K562 (cell line): ENCODE measurements around the gene PRMT3. TPM values are rescaled to one million over a fixed set of nuclear protein-coding genes. Genes with fewer than 3 reads are reported as not detected.

Source experiments
- CREBBP ChIP-seq: IDR thresholded peaks from one replicate; pipeline ENCODE4 v1.6.1; 2012; ENCODE audit warnings: low read depth, mild to moderate bottlenecking, control low read depth, inconsistent platforms, low read length
- DPF2 ChIP-seq: fragments of 450-650 bp; IDR thresholded peaks from 2 replicates; pipeline ENCODE4 v1.6.1; 2016
- FOXK2 ChIP-seq, 2 experiments: fragments of 450-650 bp; IDR thresholded peaks in 1 of 2; conservative IDR thresholded peaks in 1 of 2; 2 replicates each; pipeline ENCODE4 v1.6.1; 2016; ENCODE audit warnings: low read depth in 2 of 2, mild to moderate bottlenecking in 1 of 2
- GATAD2A ChIP-seq: fragments of 450-650 bp; IDR thresholded peaks from 2 replicates; pipeline ENCODE4 v1.6.1; 2017
- MCM5 ChIP-seq: fragments of 450-650 bp; IDR thresholded peaks from 2 replicates; pipeline ENCODE4 v1.6.1; 2016; ENCODE audit warnings: low read depth
- NFIX ChIP-seq: fragments of 250-450 bp; sonication (Bioruptor Pico); IDR thresholded peaks from 2 replicates; pipeline ENCODE4 v1.4.0; 2020; ENCODE audit warnings: low read depth, mild to moderate bottlenecking, moderate library complexity
- SREBF1 ChIP-seq: fragments of 150-350 bp; IDR thresholded peaks from 2 replicates; pipeline ENCODE4 v1.6.1; 2014; ENCODE audit warnings: antibody characterized with exemption, low read depth, low read length, borderline replicate concordance
- TARDBP ChIP-seq: fragments of 450-650 bp; IDR thresholded peaks from 2 replicates; pipeline ENCODE4 v1.6.1; 2016
- YBX1 ChIP-seq: fragments of 450-650 bp; IDR thresholded peaks from 2 replicates; pipeline ENCODE4 v1.7.1; 2016; ENCODE audit warnings: mild to moderate bottlenecking
- ZNF316 ChIP-seq: fragments of 450-650 bp; IDR thresholded peaks from 2 replicates; pipeline ENCODE4 v1.6.1; 2016
- ZNF79 ChIP-seq: fragments of 250-450 bp; sonication (Bioruptor Pico); IDR thresholded peaks from 2 replicates; pipeline ENCODE4 v1.4.0; 2020; ENCODE audit warnings: low read depth, mild to moderate bottlenecking, moderate library complexity
- ZSCAN32 ChIP-seq: fragments of 450-650 bp; formaldehyde crosslinking; IDR thresholded peaks from 2 replicates; pipeline ENCODE4 v1.4.0; 2020; ENCODE audit warnings: mild to moderate bottlenecking, moderate library complexity
- polyA plus RNA-seq, 8 experiments: library from polyadenylated mRNA; depleted of rRNA in 4 of 8; stranded (reverse) in 5 of 8; unstranded in 3 of 8; fragments of >200 nt; fragmentation: Nextera tagmentation in 2 of 8; fragmentation: Illumina TruSeq in 1 of 8; extraction: Ambion mirVana in 2 of 8; extraction: Trizol in 1 of 8; gene quantifications; 2 replicates each; pipeline versions ENCODE4 v1.2.1 to v1.2.3, GENCODE V29; 2011 to 2014; ENCODE audit warnings: inconsistent platforms in 1 of 8, missing spikeins in 1 of 8
- total RNA-seq, 7 experiments: library from RNA; depleted of rRNA in 6 of 7; stranded (reverse); fragments of >200 nt in 6 of 7; fragmentation: Illumina TruSeq in 2 of 7; extraction: Trizol in 2 of 7; gene quantifications; 2 replicates each; pipeline versions ENCODE4 v1.2.1 to v1.2.3, GENCODE V29; 2011 to 2021; ENCODE audit warnings: low replicate concordance in 1 of 7
- TF ChIP-seq, protein P1 (sequence below): fragments of 450-650 bp; formaldehyde crosslinking; IDR thresholded peaks from 2 replicates; pipeline ENCODE4 v1.4.0; 2020; ENCODE audit warnings: mild to moderate bottlenecking, moderate library complexity
- TF ChIP-seq, protein P2 (sequence below): fragments of 250-450 bp; sonication (Bioruptor Pico); IDR thresholded peaks from 2 replicates; pipeline ENCODE4 v1.8.0; 2021; ENCODE audit warnings: mild to moderate bottlenecking, moderate library complexity
- TF ChIP-seq, protein P3 (sequence below): fragments of 450-650 bp; IDR thresholded peaks from 2 replicates; pipeline ENCODE4 v1.6.1; 2016; ENCODE audit warnings: mild to moderate bottlenecking
- TF ChIP-seq, protein P4 (sequence below): fragments of 450-650 bp; IDR thresholded peaks from 2 replicates; pipeline ENCODE4 v1.6.1; 2016; ENCODE audit warnings: borderline replicate concordance
- TF ChIP-seq, protein P5 (sequence below): sonication (generic); formaldehyde crosslinking; IDR thresholded peaks from 2 replicates; pipeline ENCODE4 v1.4.0; 2020; ENCODE audit warnings: mild to moderate bottlenecking, missing genetic modification reagents

The PRMT3 gene
- total and polyA plus RNA-seq, 9 of the 15 experiments (the other 6 are each of a cell fraction or from before 2014, with no cell fraction given) = 24.0 to 62.1 (median 44.7) TPM

DNA sequence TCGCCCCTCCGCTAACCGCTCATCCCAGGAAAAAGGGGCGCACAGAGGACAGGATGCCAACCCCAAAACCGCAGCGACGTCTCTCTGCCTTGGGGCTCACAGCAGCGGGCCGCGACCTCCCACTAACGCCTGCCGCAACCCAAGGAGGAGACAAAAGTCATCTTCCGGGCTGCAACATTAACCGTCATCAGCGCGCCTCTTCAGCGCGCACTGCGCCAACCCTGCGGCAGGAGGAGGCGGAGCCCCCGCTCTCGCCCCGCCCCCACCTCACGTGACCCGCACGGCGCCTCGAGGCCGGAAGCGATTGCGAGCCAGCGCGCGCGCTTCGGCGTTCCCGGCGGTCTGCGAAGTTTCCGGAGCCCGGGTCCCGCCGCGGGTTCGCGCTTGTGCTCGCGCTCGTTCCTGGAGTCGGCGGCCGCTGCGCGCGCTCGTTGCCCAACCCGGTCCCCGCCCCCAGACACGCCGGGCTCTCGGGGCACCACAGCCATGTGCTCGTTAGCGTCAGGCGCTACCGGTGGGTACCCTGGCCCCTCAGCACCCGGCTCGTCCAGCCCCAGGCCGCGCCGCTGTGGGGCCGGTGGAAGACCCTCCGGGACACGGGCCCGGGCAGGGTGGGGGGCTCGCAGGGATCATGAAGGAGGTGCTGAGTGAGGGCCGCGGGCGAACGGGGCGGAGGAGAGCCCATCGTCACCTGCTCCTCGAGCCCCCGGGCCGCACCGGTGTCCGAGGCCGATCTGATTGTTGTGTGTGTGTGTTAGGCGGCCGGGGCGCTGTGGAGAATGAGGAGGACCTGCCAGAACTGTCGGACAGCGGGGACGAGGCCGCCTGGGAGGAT is at the start of gene PRMT3 (continued):
- TF ChIP-seq ZNF79 (CRISPR knock-in tag) (no peak), YBX1 (no peak), SREBF1 (no peak), NFIX (CRISPR knock-in tag) (no peak), ZSCAN32 (CRISPR knock-in tag) (no peak), ZNF316 (0 out of 2 replicates have a peak, but pooled peaks have one; percentile 3), GATAD2A (no peak), CREBBP (no peak), TARDBP (peak; percentile 62; the same call in 1 of the 2 replicates), DPF2 (no peak), FOXK2 (conservative IDR thresholded peaks at IDR 0.05 in 1 of 2, IDR thresholded peaks at IDR 0.05 in 1 of 2; ENCODE audit: low read depth in 2 of 2) (peak; percentile 55 to 67; a peak in 3 of 4 replicates), MCM5 (no peak)
- TF ChIP-seq, protein P1, sequence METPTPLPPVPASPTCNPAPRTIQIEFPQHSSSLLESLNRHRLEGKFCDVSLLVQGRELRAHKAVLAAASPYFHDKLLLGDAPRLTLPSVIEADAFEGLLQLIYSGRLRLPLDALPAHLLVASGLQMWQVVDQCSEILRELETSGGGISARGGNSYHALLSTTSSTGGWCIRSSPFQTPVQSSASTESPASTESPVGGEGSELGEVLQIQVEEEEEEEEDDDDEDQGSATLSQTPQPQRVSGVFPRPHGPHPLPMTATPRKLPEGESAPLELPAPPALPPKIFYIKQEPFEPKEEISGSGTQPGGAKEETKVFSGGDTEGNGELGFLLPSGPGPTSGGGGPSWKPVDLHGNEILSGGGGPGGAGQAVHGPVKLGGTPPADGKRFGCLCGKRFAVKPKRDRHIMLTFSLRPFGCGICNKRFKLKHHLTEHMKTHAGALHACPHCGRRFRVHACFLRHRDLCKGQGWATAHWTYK (CRISPR knock-in tag) = peak; percentile 91
- TF ChIP-seq, protein P2, sequence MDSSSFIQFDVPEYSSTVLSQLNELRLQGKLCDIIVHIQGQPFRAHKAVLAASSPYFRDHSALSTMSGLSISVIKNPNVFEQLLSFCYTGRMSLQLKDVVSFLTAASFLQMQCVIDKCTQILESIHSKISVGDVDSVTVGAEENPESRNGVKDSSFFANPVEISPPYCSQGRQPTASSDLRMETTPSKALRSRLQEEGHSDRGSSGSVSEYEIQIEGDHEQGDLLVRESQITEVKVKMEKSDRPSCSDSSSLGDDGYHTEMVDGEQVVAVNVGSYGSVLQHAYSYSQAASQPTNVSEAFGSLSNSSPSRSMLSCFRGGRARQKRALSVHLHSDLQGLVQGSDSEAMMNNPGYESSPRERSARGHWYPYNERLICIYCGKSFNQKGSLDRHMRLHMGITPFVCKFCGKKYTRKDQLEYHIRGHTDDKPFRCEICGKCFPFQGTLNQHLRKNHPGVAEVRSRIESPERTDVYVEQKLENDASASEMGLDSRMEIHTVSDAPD (CRISPR knock-in tag) = no peak
- TF ChIP-seq, protein P3, sequence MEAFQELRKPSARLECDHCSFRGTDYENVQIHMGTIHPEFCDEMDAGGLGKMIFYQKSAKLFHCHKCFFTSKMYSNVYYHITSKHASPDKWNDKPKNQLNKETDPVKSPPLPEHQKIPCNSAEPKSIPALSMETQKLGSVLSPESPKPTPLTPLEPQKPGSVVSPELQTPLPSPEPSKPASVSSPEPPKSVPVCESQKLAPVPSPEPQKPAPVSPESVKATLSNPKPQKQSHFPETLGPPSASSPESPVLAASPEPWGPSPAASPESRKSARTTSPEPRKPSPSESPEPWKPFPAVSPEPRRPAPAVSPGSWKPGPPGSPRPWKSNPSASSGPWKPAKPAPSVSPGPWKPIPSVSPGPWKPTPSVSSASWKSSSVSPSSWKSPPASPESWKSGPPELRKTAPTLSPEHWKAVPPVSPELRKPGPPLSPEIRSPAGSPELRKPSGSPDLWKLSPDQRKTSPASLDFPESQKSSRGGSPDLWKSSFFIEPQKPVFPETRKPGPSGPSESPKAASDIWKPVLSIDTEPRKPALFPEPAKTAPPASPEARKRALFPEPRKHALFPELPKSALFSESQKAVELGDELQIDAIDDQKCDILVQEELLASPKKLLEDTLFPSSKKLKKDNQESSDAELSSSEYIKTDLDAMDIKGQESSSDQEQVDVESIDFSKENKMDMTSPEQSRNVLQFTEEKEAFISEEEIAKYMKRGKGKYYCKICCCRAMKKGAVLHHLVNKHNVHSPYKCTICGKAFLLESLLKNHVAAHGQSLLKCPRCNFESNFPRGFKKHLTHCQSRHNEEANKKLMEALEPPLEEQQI = peak; percentile 88
- TF ChIP-seq, protein P4, sequence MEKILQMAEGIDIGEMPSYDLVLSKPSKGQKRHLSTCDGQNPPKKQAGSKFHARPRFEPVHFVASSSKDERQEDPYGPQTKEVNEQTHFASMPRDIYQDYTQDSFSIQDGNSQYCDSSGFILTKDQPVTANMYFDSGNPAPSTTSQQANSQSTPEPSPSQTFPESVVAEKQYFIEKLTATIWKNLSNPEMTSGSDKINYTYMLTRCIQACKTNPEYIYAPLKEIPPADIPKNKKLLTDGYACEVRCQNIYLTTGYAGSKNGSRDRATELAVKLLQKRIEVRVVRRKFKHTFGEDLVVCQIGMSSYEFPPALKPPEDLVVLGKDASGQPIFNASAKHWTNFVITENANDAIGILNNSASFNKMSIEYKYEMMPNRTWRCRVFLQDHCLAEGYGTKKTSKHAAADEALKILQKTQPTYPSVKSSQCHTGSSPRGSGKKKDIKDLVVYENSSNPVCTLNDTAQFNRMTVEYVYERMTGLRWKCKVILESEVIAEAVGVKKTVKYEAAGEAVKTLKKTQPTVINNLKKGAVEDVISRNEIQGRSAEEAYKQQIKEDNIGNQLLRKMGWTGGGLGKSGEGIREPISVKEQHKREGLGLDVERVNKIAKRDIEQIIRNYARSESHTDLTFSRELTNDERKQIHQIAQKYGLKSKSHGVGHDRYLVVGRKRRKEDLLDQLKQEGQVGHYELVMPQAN = peak; percentile 95
- TF ChIP-seq, protein P5, sequence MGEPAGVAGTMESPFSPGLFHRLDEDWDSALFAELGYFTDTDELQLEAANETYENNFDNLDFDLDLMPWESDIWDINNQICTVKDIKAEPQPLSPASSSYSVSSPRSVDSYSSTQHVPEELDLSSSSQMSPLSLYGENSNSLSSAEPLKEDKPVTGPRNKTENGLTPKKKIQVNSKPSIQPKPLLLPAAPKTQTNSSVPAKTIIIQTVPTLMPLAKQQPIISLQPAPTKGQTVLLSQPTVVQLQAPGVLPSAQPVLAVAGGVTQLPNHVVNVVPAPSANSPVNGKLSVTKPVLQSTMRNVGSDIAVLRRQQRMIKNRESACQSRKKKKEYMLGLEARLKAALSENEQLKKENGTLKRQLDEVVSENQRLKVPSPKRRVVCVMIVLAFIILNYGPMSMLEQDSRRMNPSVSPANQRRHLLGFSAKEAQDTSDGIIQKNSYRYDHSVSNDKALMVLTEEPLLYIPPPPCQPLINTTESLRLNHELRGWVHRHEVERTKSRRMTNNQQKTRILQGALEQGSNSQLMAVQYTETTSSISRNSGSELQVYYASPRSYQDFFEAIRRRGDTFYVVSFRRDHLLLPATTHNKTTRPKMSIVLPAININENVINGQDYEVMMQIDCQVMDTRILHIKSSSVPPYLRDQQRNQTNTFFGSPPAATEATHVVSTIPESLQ (CRISPR knock-in tag) = no peak
